OCI-LY7 (cell line): ENCODE data around the gene SPNS2. TPM values are rescaled to one million over a fixed set of nuclear protein-coding genes. Genes with fewer than 3 reads are reported as not detected.

ENCODE experiments used
- BruUV-seq: library from RNA; stranded (reverse); fragments of 400-500 nt; replicated peaks from 2 replicates; lab custom pipeline; 2021; lab: Mats Ljungman, UMichigan
- CTCF ChIA-PET: fragments of 300-600 bp; sonication (Branson Sonifier 250); formaldehyde crosslinking; loops from one replicate; lab custom pipeline; 2022; ENCODE audit warnings: antibody characterized with exemption; ENCODE audit not compliant: unreplicated experiment; lab: Charles Lee
- POLR2A ChIA-PET: fragments of 300-600 bp; sonication (Branson Sonifier 250); formaldehyde crosslinking; loops from one replicate; lab custom pipeline; 2022; ENCODE audit warnings: antibody characterized with exemption; lab: Charles Lee
- DNase-seq: peaks from one replicate; pipeline ENCODE4 v3.0.0-alpha.2; 2015; ENCODE audit warnings: low spot score
- H2AFZ ChIP-seq: fragments of 200-600 bp; sonication (generic), shearing (Covaris generic); 2 replicates; pipeline ENCODE4 v1.6.1; 2014; ENCODE audit warnings: mild to moderate bottlenecking, antibody characterized with exemption, low read length, moderate library complexity
- H3K27ac ChIP-seq: fragments of 200-600 bp; sonication (generic); 2 replicates; pipeline ENCODE4 v1.5.1; 2014; ENCODE audit warnings: mixed run types, low read depth, mild to moderate bottlenecking, moderate library complexity, low read length, inconsistent platforms; ENCODE audit not compliant: poor library complexity, severe bottlenecking
- H3K36me3 ChIP-seq: fragments of 200-600 bp; sonication (generic); 2 replicates; pipeline ENCODE4 v1.6.1; 2014; ENCODE audit warnings: mild to moderate bottlenecking, antibody characterized with exemption, low read length, moderate library complexity, mixed read lengths; ENCODE audit not compliant: insufficient read depth
- H3K4me1 ChIP-seq: fragments of 200-600 bp; sonication (generic); 2 replicates; pipeline ENCODE4 v1.5.1; 2014; ENCODE audit warnings: mild to moderate bottlenecking, low read length; ENCODE audit not compliant: insufficient read depth, poor library complexity, severe bottlenecking
- H3K4me2 ChIP-seq: fragments of 200-600 bp; sonication (generic); 2 replicates; pipeline ENCODE4 v1.6.1; 2014; ENCODE audit warnings: mild to moderate bottlenecking, low read length
- H3K4me3 ChIP-seq: fragments of 200-600 bp; sonication (generic); 2 replicates; pipeline ENCODE4 v1.5.1; 2014; ENCODE audit warnings: mild to moderate bottlenecking, low read depth, low read length; ENCODE audit not compliant: poor library complexity, severe bottlenecking
- H3K79me2 ChIP-seq: fragments of 200-600 bp; sonication (generic); 2 replicates; pipeline ENCODE4 v1.6.1; 2016; ENCODE audit warnings: low read depth, mild to moderate bottlenecking, low read length, moderate library complexity, mixed read lengths; ENCODE audit not compliant: insufficient read depth
- H3K9me2 ChIP-seq: fragments of 200-600 bp; sonication (generic); 2 replicates; pipeline ENCODE4 v1.6.1; 2016; ENCODE audit warnings: mild to moderate bottlenecking, low read length, mixed read lengths; ENCODE audit not compliant: insufficient read depth
- H3K9me3 ChIP-seq: fragments of 200-600 bp; sonication (generic); 2 replicates; pipeline ENCODE4 v1.6.1; 2014; ENCODE audit warnings: mild to moderate bottlenecking, mixed run types, low read length, mixed read lengths
- H4K20me1 ChIP-seq: fragments of 200-600 bp; sonication (generic); 2 replicates; pipeline ENCODE4 v1.6.1; 2014; ENCODE audit warnings: mild to moderate bottlenecking, antibody characterized with exemption, low read length, moderate library complexity, mixed read lengths; ENCODE audit not compliant: insufficient read depth
- CTCF ChIP-seq: fragments of 200-600 bp; sonication (generic); conservative IDR thresholded peaks from 2 replicates; pipeline ENCODE4 v1.5.1; 2014; ENCODE audit warnings: mild to moderate bottlenecking, antibody characterized with exemption, low read length, moderate library complexity, mixed read lengths
- EZH2phosphoT487 ChIP-seq: fragments of 200-600 bp; sonication (generic); IDR thresholded peaks from 2 replicates; pipeline ENCODE4 v1.6.1; 2018; ENCODE audit warnings: low read depth, borderline replicate concordance, mild to moderate bottlenecking, mixed run types, antibody characterized with exemption, low read length, moderate library complexity, mixed read lengths
- intact Hi-C: fragments of 100-400 bp; cut with micrococcal nuclease; formaldehyde crosslinking; loops from one replicate; pipeline ENCODE4 v1.10.0; 2022; ENCODE audit not compliant: unreplicated experiment
- total RNA-seq, 2 experiments: library from RNA; depleted of rRNA in 1 of 2; stranded (reverse); fragments of >200 nt in 1 of 2; shearing (Covaris generic) in 1 of 2; gene quantifications; 2 replicates each; pipeline ENCODE4 v1.2.3, GENCODE V29; 2014 to 2022

The SPNS2 gene
- total RNA-seq, 2 experiments from 2014 or later = 1.6 to 5.4 TPM

GRCh38 chr17:4508207-4508606 is 9.5 kb downstream of the SPNS2 start:
- intact Hi-C loops = no loop called here

GRCh38 chr17:4509401-4509800 is 10.7 kb downstream of the SPNS2 start:
- DNase-seq = peak; percentile 39
- no peak overlapping the region for H2AFZ ChIP-seq
- H4K20me1 ChIP-seq = no peaks in the 10 kb centered on the region
- no peak overlapping the region for H3K4me2 ChIP-seq
- H3K9me2 ChIP-seq = no peaks in the 10 kb centered on the region
- H3K79me2 ChIP-seq = no peaks in the 10 kb centered on the region
- H3K4me1 ChIP-seq = peaks cover 18% of the 10 kb centered on the region
- BruUV-seq = no TSS peak
- ChIA-PET POLR2A (no interaction called here), CTCF (interaction anchor here (1.1 kb wide), 1 partner anchor 14 kb away, joined by 3 read pairs; no protein-coding TSS in a partner anchor)
- H3K4me3 ChIP-seq = no peak overlapping the region
- TF ChIP-seq CTCF = no peak
- TF ChIP-seq EZH2phosphoT487 = no peak
- no peaks in the 10 kb centered on the region for H3K36me3 ChIP-seq
- intact Hi-C loops = no loop called here
- no peaks in the 10 kb centered on the region for H3K9me3 ChIP-seq
- H3K27ac ChIP-seq = no peak overlapping the region

More at GRCh38 chr17:4508207-4508606, 9.5 kb downstream of the SPNS2 start:
- Histone ChIP-seq H3K4me1 (peaks cover 28% of the 10 kb centered on the region), H2AFZ (no peak overlapping the region), H3K79me2 (no peaks in the 10 kb centered on the region), H4K20me1 (no peaks in the 10 kb centered on the region), H3K27ac (no peak overlapping the region), H3K4me3 (no peak overlapping the region), H3K4me2 (no peak overlapping the region), H3K9me2 (no peaks in the 10 kb centered on the region), H3K9me3 (no peaks in the 10 kb centered on the region), H3K36me3 (no peaks in the 10 kb centered on the region)
- TF ChIP-seq EZH2phosphoT487 = no peak
- TF ChIP-seq CTCF = no peak
- no peak for DNase-seq
- POLR2A ChIA-PET = no interaction called here
- CTCF ChIA-PET = no interaction called here
- no TSS peak for BruUV-seq

DNA sequence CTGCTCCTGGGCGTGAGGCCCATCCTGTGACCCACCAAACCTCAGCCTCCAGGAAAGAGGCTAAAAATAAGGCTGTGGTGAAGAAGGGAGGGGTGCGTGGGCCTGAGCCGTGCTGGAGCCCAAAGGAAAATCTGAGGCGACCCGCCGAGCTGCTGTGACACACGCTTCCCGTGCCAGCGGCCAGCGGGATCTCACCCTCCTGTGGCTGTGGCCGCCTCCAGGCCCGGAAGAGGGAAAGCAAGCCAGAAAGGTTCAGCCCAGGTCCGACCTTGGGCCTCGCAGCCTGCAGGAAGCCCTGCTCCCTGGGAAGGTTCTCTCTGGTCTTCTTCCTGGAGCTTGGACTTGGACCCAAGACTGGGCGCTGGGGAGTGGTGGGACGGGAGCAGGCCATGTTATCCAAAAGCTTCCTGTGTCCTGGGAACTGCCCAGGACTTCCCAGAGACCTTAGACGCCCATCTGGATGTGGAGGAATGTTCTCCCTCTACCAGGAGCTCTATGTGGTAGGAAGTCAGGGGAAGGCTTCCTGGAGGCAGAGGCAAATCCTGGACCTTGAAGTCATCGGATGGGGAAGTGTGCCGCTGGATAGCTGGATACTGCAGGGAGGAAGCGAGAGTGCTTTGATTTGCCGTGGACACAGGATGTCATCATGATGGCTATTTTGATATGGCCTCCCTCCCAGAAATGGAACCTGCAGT is 11.4 kb downstream of the SPNS2 start:
- Histone ChIP-seq H3K36me3 (no peaks in the 10 kb centered on the region), H3K4me2 (no peak overlapping the region), H3K9me2 (no peaks in the 10 kb centered on the region), H3K4me1 (peaks cover 13% of the 10 kb centered on the region), H3K9me3 (no peaks in the 10 kb centered on the region), H3K79me2 (no peaks in the 10 kb centered on the region), H3K27ac (no peak overlapping the region), H3K4me3 (no peak overlapping the region), H2AFZ (no peak overlapping the region), H4K20me1 (no peaks in the 10 kb centered on the region)
- ChIA-PET CTCF (interaction anchor here (0.5 to 1.1 kb wide), 2 partner anchors 13 to 25 kb away, joined by 3 to 7 read pairs; no protein-coding TSS in a partner anchor), POLR2A (no interaction called here)
- no peak for DNase-seq
- intact Hi-C loops = no loop called here
- TF ChIP-seq EZH2phosphoT487 (no peak), CTCF (no peak)
- BruUV-seq = no TSS peak
